ENCODE measurements around the gene MIA.

MIA gene

DNA sequence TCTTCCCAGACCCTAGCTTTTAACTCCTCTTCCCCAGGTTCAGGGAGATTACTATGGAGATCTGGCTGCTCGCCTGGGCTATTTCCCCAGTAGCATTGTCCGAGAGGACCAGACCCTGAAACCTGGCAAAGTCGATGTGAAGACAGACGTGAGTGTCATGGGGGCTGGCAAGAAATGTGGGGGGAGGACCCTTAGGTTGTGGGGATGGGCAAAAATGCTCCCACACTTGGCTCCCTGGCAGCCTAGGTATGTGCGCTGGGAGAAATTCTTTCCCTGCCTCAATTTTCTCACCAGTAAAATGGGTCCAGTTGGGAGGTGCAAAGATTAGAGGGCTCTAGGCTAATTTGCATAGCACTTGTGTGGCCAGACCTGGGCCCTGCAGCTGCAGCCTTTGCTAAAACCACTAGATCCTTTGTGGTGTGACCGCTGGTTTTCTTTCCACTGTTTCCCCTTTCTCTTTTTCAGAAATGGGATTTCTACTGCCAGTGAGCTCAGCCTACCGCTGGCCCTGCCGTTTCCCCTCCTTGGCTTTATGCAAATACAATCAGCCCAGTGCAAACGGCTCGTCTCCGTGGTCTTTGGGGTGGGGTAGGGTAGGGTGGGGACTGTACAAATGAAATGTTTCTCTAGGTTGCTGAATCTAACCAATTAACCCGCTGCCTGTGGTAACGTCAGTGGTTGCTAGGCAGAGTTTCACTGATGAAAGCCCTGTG is 1.8 kb downstream of the MIA start (continued):
- no peak for TF ChIP-seq ATF2 (tag by site-specific recombination; IDR thresholded peaks at IDR 0.05; ENCODE audit: low read depth)
- TF ChIP-seq ZNF558 (tag by site-specific recombination; IDR thresholded peaks at IDR 0.05), result 0 out of 2 replicates have a peak, but pooled peaks have one; percentile 44
- TF ChIP-seq ZNF433 (tag by site-specific recombination; IDR thresholded peaks at IDR 0.05; ENCODE audit: low read depth), result no peak
- TF ChIP-seq, protein P1, sequence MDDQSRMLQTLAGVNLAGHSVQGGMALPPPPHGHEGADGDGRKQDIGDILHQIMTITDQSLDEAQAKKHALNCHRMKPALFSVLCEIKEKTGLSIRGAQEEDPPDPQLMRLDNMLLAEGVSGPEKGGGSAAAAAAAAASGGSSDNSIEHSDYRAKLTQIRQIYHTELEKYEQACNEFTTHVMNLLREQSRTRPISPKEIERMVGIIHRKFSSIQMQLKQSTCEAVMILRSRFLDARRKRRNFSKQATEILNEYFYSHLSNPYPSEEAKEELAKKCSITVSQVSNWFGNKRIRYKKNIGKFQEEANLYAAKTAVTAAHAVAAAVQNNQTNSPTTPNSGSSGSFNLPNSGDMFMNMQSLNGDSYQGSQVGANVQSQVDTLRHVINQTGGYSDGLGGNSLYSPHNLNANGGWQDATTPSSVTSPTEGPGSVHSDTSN (CRISPR knock-in tag; IDR thresholded peaks at IDR 0.05), result no peak
- TF ChIP-seq TCF7L2 (IDR thresholded peaks at IDR 0.05; ENCODE audit: borderline replicate concordance, low read depth, low read length), result no peak
- no peak for TF ChIP-seq ZNF530 (tag by site-specific recombination; IDR thresholded peaks at IDR 0.05; ENCODE audit: low read depth)
- no peak for TF ChIP-seq ZNF518A (tag by site-specific recombination; conservative IDR thresholded peaks at IDR 0.05; ENCODE audit: low read depth)
- no peak for TF ChIP-seq ZFHX2 (tag by site-specific recombination; conservative IDR thresholded peaks at IDR 0.05)
- no peak for TF ChIP-seq ZNF707 (tag by site-specific recombination; IDR thresholded peaks at IDR 0.05)
- TF ChIP-seq, protein P2, sequence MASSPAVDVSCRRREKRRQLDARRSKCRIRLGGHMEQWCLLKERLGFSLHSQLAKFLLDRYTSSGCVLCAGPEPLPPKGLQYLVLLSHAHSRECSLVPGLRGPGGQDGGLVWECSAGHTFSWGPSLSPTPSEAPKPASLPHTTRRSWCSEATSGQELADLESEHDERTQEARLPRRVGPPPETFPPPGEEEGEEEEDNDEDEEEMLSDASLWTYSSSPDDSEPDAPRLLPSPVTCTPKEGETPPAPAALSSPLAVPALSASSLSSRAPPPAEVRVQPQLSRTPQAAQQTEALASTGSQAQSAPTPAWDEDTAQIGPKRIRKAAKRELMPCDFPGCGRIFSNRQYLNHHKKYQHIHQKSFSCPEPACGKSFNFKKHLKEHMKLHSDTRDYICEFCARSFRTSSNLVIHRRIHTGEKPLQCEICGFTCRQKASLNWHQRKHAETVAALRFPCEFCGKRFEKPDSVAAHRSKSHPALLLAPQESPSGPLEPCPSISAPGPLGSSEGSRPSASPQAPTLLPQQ (tag by site-specific recombination; IDR thresholded peaks at IDR 0.05), result no peak
- TF ChIP-seq ZNF792 (tag by site-specific recombination; IDR thresholded peaks at IDR 0.05), result peak; percentile 64; the same call in 1 of the 2 replicates
- no peak for TF ChIP-seq TSHZ1 (tag by site-specific recombination; IDR thresholded peaks at IDR 0.05; ENCODE audit: borderline replicate concordance)
- TF ChIP-seq ZNF157 (tag by site-specific recombination; IDR thresholded peaks at IDR 0.05), result no peak
- TF ChIP-seq ZSCAN5A (tag by site-specific recombination; IDR thresholded peaks at IDR 0.05), result 0 out of 2 replicates have a peak, but pooled peaks have one; percentile 28
- TF ChIP-seq ZNF114 (tag by site-specific recombination; IDR thresholded peaks at IDR 0.05), result no peak
- TF ChIP-seq, protein P3, sequence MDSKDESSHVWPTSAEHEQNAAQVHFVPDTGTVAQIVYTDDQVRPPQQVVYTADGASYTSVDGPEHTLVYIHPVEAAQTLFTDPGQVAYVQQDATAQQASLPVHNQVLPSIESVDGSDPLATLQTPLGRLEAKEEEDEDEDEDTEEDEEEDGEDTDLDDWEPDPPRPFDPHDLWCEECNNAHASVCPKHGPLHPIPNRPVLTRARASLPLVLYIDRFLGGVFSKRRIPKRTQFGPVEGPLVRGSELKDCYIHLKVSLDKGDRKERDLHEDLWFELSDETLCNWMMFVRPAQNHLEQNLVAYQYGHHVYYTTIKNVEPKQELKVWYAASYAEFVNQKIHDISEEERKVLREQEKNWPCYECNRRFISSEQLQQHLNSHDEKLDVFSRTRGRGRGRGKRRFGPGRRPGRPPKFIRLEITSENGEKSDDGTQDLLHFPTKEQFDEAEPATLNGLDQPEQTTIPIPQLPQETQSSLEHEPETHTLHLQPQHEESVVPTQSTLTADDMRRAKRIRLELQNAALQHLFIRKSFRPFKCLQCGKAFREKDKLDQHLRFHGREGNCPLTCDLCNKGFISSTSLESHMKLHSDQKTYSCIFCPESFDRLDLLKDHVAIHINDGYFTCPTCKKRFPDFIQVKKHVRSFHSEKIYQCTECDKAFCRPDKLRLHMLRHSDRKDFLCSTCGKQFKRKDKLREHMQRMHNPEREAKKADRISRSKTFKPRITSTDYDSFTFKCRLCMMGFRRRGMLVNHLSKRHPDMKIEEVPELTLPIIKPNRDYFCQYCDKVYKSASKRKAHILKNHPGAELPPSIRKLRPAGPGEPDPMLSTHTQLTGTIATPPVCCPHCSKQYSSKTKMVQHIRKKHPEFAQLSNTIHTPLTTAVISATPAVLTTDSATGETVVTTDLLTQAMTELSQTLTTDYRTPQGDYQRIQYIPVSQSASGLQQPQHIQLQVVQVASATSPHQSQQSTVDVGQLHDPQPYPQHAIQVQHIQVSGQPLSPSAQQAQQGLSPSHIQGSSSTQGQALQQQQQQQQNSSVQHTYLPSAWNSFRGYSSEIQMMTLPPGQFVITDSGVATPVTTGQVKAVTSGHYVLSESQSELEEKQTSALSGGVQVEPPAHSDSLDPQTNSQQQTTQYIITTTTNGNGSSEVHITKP (tag by site-specific recombination; IDR thresholded peaks at IDR 0.05), result no peak
- TF ChIP-seq ZNF10 (tag by site-specific recombination; IDR thresholded peaks at IDR 0.05), result no peak
- TF ChIP-seq ZNF23 (tag by site-specific recombination; IDR thresholded peaks at IDR 0.05; ENCODE audit: borderline replicate concordance), result no peak
- no peak; the same call in 1 of the 2 replicates for TF ChIP-seq ZNF391 (tag by site-specific recombination; IDR thresholded peaks at IDR 0.05; ENCODE audit: borderline replicate concordance, low read depth)
- no peak for TF ChIP-seq ZNF221 (tag by site-specific recombination; IDR thresholded peaks at IDR 0.05; ENCODE audit: borderline replicate concordance)
